HG03354 (cell line): ENCODE measurements around the gene PADI3.

Experiments used
- ATAC-seq: cut with Tn5 transposase; IDR thresholded peaks from one replicate; pipeline ENCODE4 v1.9.1; 2021; ENCODE audit warnings: mild to moderate bottlenecking; ENCODE audit not compliant: unreplicated experiment, poor library complexity, severe bottlenecking

Gene PADI3

DNA sequence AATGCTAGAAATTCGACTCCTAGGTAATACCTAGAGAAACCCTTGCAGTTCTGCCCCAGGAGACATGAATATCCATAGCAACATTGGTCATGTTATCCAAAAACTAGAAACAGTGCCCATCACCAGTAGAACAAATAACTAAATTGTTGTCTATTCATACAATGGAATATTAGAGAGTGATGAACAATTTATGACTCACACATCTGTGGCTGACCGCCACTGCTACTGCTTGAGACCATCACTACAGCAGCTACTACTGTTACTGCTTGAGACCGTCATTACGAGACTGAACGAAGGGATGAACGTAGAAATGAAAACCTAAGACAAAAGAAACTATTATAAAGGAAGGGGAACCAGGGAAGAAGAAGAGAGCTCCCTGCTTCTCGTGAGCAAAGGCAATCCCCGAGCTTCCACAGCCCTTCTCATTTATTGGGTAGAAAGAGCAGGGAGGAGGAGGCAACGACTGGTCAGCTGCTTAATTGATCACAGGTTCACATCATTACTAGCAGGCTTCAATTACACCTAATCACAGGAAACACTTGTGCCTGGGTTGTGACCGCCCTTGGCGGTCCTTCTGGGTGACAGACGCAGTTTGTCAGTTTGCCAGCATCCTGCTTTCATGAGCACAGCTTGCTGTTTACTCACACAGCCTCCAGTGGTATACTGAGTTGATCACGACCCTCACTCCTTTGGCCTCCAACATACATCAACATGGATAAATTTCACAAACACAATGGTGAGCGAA, 45.0 kb downstream of the PADI3 start:
- ATAC-seq = no peak

DNA sequence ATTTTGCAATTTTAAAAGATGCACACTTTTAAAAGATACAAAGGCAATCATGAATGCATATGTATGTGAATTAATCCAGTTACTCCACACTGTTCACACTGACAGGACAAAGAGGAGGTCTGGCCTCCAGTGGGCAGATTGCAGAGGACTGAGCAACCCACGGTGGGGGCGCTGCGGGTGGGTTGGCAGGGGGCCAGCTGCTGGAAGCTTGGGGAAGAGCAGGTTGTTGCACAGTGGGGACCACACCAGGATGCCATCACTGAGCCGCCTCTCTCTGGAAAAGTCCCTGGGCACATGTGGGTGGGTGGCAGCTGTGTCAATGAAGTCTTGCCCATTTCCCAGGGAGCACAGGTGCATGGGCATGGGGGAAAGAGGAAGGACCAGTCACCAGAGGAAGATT, 46.4 kb downstream of the PADI3 start:
- no peak for ATAC-seq

DNA sequence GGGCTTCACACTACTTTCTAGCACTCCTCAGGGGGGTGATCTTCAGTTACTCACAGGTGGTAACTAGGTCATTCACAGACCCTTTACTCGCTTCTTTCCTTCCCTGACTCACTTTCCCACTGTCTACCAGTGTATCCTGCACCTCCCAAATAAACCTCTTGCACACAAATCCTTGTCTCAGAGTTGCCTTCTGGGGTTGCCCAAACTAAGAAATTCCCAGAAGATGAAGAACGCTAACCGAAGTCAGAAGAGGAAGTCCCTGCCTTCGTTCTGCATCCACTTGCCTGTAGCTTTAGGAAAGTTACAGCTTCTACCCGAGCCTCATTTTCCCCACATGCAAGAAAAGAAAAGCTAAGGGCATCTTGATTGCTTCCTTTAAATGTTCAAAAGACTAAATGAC, 47.2 kb downstream of the PADI3 start:
- no peak for ATAC-seq

DNA sequence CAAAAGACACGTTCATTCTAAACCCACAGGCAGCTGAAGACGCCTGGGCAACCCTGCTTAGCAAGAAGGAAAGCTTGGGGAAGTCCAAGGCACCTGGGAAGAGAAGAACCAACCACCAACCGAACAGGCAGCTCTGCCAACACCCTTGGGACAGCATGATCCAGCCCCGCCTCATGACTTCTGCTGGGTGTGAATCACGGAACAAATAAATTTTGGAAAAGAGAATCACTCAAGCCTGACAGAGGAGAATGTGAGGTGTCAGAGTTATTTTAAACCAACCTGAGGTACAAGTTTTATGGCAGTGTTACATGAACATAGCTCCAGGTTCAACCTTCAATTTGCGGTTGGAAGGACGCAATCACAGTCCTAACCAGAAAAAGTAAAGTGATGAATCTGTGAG, 49.1 kb downstream of the PADI3 start:
- no peak for ATAC-seq

DNA sequence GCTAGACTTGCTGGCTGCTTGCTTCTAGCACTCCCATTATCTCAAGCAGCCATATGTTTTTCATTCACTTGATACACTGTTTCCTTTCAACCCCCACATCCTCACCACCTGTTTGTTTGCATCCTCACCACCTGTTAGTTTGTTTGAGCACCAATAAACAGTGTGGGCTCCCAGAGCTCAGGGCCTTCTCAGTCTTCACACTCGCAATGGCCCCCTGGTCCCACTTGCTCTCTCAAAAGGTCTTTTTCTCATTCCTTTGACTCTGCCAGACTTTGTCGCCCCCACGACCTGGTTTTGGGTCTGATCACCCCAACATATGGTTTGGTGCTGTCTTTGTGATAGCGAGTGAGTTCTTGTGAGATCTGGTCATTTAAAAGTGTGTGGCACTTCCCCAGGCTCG, 52.9 kb downstream of the PADI3 start:
- ATAC-seq = no peak

DNA sequence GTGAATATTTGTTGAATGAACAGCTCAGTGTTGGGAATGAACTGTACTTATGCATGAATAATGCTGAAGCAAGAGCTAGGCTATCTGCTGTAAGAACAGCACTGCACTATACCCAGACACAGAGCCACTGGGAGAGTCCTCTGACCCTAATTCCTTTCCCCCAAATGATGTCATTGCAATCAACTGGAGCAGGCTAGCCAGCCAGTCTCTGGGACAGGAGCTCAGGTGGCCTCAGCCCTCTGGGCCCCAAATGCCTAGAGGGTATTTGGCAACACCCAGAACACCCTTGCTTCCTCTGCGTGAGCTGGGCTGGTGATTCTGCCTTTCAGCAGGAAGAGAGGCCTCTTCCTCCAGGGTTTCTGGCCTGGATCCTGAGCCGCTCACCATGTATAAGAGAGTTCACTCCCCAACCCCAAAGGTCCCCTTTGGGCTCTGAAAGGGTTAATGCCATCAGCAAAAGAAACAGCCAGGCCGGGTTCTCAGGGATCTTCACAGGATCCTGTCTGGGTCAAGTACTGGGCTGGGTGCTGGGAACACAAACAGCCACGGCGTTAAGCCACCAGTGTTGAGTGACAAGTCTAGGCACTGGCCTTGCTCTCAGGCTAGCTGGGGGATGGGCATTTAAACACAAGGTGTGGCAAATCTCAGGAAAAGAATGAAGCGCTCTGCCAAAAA, 55.4 kb downstream of the PADI3 start:
- ATAC-seq = no peak

DNA sequence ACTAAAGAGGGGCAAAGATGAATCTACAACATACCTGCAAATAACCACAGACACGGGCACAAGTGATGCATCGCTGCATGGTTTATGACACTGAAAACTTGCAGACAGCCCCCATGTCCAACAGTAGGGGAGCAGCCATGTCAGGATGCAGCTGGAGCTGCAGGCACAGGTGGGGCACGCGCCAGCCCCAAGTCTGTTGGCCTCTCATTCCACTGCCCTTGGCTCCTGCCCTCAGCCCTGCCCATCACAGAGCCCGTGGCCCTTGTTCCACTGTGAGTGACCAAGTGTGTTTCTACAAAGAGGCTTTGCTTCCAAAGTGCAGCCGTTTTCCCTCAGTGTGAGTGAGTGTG, 55.9 kb downstream of the PADI3 start:
- ATAC-seq = no peak

DNA sequence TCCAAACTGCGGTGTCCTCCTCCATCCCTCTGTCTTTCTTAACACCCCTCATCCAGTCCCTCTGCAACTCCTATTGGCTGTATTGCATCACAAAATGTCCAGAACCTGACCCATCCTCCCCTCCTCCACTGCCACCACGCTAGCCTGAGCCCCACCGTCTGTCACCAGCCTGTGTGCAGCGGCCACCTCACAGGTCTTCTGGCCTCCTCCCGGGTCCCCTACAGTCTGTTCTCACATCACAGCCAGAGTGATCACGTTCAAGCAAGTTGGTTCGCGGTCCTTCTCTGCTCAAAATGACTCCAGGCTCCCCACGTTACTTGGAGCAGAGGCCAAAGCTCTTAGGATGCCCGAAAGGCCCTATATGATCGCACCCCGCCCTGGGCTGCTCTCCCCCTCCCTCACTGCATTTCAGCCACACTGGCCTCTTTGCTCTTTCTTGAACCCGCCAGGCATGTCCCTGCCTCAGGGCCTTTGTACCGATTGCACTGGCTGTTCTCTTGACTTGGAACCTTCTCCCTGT, 56.7 kb downstream of the PADI3 start:
- no peak for ATAC-seq

DNA sequence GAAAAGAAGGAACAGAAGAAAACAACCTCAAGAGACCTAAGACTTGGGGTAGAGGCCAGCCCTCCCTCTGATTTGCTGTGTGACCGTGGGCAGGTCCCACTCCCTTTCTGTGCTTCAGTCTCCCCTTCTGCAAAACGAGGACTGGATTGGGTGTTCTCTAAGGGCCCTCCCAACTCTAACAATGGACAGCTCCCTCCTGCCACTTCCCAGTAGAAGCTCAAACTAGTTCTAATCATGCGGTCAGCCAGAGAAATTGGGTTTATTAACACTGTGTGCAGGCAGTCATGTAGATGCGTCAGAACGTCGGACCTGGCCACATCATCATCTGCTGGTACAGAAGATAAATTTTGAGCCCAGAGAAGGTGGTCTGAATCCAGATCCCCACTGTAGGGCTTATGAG, 57.5 kb downstream of the PADI3 start:
- no peak for ATAC-seq

DNA sequence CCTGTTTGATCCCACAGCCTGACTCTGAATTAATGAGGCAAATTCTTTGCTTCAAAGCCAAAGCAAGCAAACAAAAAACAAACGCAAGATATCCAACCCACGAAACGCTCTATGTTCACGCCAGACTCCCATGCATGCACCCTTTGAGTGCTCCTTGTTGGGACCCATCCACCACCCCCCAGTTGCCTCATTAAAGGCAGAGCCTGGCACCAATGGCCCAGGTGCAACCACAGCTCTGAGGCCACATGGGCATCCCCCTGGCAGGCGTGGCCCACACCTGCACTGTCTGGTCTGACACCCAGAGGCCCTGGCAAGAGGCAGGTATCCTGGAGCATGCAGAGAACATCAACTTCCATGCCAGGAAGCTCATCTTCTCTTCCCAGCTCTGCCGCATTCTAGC, 58.0 kb downstream of the PADI3 start:
- no peak for ATAC-seq

DNA sequence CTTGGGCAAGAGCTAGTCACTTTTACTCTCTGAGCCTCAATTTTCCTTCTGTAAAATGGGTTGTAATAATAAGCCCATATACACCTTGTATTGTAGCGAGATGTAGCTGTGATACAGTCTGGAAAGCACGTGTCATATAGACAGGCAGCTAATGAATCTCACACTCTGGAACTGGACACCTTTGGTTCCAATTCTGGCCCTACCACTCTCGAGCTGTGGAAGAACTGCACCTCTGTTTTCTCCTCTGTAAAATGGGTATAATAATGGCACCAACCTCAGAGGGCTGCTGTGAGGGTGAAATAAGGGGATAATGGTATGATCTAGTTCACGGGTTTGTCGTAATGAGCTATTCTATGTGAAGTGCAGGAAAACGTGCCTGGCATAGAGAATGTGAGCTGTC, 58.4 kb downstream of the PADI3 start:
- no peak for ATAC-seq

DNA sequence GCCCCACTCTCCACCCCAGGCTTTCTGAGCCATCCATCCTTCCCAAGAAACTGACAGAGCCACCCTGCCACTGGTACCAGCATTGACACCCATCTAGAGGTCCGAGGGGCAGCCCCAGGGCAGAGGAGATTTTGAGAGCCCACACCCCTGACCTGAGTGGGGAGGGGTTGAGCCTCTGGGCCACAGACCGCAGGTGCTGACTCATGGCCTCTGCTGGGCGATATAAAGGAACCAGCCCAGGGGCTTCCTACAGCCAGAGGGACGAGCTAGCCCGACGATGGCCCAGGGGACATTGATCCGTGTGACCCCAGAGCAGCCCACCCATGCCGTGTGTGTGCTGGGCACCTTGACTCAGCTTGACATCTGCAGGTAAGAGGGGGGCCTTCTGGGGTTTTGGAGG, 59.0 kb downstream of the PADI3 start, which contains the start of gene PADI4:
PADI4 (plus strand) TSS at position 252 of the 400 bp plus-strand sequence; CDS start at position 278, 26 bp downstream.
- no peak for ATAC-seq

DNA sequence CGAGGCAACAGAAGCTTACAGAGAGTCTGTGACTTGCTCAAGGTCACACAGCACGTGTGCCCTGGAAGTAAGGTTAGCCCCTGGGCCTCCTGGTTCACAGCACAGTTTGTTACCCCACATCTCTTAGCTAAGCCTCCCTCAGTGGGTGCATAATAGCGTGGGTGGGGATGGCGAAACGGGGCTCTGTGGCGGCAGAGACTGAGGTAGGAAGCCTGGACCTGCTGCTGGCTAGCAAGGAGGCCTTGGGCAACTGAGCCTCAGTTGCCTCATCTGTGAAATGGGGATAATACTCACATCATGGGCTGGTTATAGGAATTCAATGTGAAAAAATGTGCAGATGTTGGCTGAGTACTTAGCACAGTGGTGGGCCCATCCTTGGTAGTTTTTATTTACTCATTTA, 59.7 kb downstream of the PADI3 start:
- no peak for ATAC-seq

DNA sequence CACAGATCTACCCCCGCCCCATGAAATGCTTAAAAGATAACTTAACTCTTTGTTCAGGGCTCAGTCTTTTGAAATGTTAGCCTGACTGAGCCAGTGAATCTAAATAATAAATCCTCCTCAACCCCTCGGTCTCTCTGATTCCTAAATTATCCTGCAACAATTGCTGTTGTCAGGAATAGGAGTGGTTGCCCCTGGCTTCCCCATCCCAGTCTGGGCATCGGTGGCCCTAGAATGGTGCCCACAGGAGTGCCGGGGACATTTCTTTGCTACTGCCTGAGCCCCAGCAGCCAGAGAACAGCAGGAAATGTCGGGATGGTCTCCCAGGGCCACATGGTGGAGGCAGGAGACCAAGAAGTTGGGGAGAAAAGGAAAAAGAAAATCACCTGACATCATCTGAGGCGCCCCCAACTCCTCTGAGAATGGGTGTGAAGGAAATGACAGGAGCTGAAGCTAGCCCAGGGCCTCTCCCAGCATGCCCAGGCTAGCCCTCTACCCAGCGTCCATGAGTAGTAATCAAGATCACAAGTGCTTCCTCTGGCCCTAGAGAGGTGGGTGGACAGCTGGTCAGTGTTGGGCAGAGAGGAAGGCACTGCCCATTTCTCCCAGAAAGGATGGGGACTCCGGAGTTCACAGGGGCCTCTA, 60.6 kb downstream of the PADI3 start:
- no peak for ATAC-seq

DNA sequence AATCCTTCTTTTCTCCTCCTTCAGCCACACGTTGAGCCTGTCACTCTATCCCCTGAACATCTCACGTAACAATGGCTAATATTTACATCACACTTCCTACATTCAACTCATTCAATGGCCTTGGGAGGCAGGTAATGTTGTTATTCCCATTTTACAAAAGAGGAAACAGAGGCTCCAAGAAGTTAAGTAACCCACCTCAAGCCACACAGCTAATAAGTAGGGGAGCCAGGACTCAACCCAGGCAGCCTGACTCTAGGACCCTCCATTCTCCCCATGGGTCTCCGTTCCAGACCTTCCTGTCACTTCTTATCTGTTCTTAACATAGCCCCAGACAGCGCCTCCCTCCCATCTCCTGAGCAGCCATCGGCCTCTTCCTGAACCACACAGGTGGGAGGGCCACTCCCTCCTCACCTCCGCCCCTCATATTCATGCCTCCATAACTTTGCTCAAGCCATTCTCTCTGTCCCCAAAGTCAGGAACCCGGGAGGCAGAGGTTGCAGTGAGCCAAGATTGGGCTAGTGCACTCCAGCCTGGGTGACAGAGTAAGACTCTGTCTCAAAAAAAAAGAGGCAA, 61.3 kb downstream of the PADI3 start:
- no peak for ATAC-seq

DNA sequence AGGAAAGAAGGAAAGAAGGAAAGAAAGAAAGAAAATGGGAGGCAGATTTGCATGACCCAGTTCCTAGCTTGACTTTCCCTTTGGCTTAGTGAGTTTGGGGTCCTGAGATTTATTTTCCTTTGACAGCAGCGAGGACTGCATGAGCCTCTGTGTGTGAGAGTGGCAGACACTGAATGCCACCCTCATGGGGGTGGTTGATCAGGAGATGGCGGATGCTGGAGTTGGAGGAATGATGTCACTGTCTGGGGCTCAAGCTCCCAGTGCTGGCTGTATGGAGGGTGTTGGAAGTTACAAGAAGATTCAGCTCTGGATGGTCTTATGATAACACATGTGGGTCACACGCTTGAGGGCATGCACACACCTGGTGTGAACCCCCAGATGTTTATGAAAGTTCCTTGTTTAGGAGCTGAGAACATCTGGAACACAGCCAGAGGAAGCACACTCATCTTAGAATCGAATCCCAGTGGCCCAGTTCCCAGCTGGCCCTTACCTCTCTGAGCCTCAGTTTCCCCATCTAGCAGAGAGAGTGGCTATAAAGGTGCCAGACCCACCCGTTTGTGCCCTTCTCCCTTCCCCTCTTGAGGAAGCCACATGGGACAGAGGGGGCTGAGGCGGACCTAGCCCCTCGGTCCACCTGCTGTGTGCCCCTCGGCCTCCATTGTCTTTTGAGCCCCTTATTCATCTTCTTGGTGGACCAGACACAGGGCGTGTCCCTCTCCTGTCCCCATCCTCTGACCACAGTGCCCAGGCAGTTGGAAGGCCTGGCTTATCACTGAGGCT, 64.8 kb downstream of the PADI3 start:
- no peak for ATAC-seq

DNA sequence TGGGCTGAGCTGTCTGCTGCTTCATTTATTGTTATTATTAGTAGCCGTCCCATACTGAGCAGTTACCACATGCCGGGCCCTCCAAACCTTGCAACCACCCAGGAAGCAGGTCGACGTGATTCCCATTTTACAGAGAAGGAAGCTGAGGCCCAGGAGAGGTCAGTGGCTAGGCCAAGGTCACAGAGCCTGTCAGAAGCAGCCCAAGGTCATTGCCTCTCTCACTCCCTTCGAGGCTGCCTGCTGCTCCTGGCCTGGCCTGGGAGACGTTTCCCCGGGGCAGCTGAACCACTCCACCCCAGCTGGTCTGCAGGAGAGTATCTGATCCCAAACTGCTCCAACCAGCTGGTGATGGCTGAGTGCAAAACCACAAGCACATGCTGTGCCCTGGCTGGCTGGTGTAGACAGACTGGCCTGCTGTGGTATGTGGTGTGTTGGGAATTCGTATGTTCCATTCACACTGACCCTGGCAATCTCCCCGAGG, 65.6 kb downstream of the PADI3 start:
- no peak for ATAC-seq

DNA sequence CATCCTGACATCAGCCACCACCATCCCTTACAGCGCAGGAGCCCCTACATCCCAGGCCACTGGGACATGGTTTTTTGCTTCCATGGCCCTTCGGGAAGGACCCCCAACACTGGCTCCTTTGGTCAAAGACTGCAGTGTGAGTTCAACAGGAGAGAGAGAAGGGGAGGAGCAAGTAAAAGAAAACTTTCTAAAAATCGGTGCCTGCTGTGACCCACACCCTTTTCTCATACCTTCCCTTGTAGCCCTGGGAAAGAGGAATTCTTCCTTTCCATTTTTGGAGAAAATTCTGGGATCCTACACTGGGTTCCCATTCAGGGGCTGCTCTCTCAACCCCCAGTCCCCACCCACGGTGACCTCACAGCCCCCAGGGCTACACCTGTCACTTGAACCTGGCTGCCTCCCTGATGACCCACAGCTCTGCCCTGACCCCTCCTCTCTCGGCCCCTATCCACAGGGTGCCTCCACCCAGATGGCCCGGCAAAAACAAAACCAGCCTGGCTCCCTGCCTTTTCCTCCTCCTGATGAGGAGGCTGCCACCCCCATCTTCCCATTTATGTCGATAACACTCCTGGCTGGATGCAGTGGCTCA, 66.7 kb downstream of the PADI3 start:
- no peak for ATAC-seq

DNA sequence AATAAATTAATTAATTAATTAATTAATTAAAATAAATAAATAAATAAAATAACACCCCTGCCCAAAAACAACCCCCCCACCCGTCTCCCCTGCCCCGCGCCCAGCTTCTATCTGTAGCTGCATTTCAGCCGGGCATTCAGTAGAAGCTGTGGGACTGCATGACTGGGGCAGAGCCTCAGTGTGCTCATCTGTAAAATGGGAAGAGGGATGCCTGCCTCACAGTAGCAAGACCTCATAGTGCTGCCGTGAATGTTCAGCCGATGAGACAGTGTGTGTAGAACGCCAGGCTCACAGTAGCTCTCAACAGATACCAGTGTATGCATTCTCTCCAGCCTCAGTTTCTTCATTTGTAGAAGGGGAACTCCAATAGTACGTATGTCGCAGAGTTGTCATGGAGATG, 67.8 kb downstream of the PADI3 start:
- no peak for ATAC-seq
